Upper lobe of left lung (tissue), 4 donors: ENCODE data around the gene RGS4.

ENCODE experiments used
- EP300 ChIP-seq, 4 donors: sonication (generic); formaldehyde crosslinking; IDR thresholded peaks; one replicate each; pipeline ENCODE4 v1.5.1; 2017; ENCODE audit warnings: antibody characterized with exemption in 4 of 4, control low read depth in 2 of 4
- POLR2A ChIP-seq, 4 donors: fragments of 450-650 bp; IDR thresholded peaks; one replicate each; pipeline ENCODE4 v1.5.1; 2016 to 2017; ENCODE audit warnings: antibody characterized with exemption in 4 of 4, mild to moderate bottlenecking in 2 of 4
- POLR2AphosphoS5 ChIP-seq, 2 donors: sonication (generic); formaldehyde crosslinking; IDR thresholded peaks; one replicate each; pipeline ENCODE4 v1.5.1; 2017; ENCODE audit warnings: antibody characterized with exemption in 2 of 2
- TF ChIP-seq, protein P1 (sequence below), 6 experiments: fragments of 450-650 bp in 4 of 6; fragments of 200-600 bp in 2 of 6; sonication (generic) in 2 of 6; IDR thresholded peaks; one replicate each; pipeline ENCODE4 v1.5.1; 2016 to 2019; ENCODE audit warnings: antibody characterized with exemption in 6 of 6

DNA sequence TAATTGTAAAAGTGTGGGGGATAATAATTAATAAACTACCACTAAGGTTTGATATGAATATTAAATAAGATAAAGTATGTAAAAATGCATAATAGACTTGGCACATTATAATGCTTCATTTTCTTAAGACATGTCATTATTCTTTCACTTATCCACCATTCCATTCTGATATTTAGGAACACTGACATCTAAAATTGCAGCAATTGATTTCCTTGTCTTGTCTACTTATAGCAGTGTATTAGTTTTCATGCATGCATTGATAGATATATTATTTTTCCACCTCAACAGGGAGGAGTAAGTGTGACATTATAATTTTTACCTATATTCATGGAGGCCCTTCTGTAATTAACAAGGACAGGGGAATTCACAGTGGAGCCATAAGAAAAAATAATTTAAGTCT is 41.6 kb upstream of the RGS4 start:
- no peak for TF ChIP-seq POLR2A (IDR thresholded peaks at IDR 0.05)
- TF ChIP-seq, protein P1, sequence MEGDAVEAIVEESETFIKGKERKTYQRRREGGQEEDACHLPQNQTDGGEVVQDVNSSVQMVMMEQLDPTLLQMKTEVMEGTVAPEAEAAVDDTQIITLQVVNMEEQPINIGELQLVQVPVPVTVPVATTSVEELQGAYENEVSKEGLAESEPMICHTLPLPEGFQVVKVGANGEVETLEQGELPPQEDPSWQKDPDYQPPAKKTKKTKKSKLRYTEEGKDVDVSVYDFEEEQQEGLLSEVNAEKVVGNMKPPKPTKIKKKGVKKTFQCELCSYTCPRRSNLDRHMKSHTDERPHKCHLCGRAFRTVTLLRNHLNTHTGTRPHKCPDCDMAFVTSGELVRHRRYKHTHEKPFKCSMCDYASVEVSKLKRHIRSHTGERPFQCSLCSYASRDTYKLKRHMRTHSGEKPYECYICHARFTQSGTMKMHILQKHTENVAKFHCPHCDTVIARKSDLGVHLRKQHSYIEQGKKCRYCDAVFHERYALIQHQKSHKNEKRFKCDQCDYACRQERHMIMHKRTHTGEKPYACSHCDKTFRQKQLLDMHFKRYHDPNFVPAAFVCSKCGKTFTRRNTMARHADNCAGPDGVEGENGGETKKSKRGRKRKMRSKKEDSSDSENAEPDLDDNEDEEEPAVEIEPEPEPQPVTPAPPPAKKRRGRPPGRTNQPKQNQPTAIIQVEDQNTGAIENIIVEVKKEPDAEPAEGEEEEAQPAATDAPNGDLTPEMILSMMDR (IDR thresholded peaks at IDR 0.05), result no peak
- TF ChIP-seq POLR2AphosphoS5 (IDR thresholded peaks at IDR 0.05), result no peak
- TF ChIP-seq EP300 (IDR thresholded peaks at IDR 0.05), result no peak
